Gastroesophageal sphincter (tissue), 3 donors: Measurements from ENCODE around the gene LCNL1.

Experiments used
- EP300 ChIP-seq: sonication (generic); formaldehyde crosslinking; IDR thresholded peaks from one replicate; pipeline ENCODE4 v1.6.1; 2017; ENCODE audit warnings: antibody characterized with exemption, mild to moderate bottlenecking
- POLR2A ChIP-seq, 2 donors: fragments of 450-650 bp; IDR thresholded peaks; one replicate each; pipeline ENCODE4 v1.6.1; 2017; ENCODE audit warnings: antibody characterized with exemption in 2 of 2, mild to moderate bottlenecking in 2 of 2, moderate library complexity in 1 of 2
- POLR2AphosphoS5 ChIP-seq: sonication (generic); formaldehyde crosslinking; IDR thresholded peaks from one replicate; pipeline ENCODE4 v1.6.1; 2017; ENCODE audit warnings: antibody characterized with exemption
- TF ChIP-seq, protein P1 (sequence below), 4 experiments: fragments of 200-600 bp in 2 of 4; fragments of 450-650 bp in 2 of 4; sonication (generic) in 1 of 4; IDR thresholded peaks; one replicate each; pipeline ENCODE4 v1.5.1; 2017 to 2019; ENCODE audit warnings: antibody characterized with exemption in 4 of 4, mild to moderate bottlenecking in 2 of 4, moderate library complexity in 2 of 4

DNA sequence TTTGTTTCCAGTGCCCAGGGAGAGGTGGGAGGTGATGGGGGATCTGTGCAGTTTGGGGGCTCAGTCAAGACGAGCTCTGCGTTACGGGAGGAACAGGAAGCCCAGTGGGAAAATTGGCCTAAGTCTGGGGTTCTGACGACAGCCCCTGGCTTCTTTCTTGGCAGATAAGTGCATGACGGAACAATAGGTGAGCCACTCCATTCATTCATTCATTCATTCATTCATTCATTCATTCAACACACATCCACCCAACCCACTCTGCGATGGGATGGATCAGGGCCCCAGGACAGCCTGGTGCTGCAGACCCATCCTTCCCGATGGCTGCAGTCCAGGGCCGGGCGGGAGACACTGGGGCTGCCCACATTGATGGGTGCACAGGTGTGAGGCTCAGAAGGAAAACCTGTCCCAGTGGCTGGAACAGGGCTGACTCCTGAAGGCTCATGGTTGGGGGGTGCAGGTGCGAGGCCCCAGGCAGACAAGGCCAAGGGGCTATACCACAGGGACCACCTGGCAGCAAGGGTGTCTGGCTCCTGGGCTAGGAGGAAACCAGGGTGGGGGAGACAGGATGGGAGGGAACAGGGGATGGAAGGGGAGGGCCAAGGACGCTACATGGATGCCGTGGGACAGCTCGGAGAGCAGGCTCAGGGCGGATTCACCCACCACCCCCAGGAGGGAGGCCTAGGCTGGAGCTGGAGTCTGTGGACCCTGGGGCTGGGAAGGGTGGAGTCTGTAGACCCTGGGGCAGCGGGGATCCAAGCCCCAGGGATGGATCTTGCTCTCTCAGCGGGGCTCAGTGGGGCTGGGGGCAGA is 1.9 kb upstream of the LCNL1 start:
- no peak for TF ChIP-seq POLR2A (IDR thresholded peaks at IDR 0.05)
- TF ChIP-seq POLR2AphosphoS5 = no peak
- TF ChIP-seq, protein P1, sequence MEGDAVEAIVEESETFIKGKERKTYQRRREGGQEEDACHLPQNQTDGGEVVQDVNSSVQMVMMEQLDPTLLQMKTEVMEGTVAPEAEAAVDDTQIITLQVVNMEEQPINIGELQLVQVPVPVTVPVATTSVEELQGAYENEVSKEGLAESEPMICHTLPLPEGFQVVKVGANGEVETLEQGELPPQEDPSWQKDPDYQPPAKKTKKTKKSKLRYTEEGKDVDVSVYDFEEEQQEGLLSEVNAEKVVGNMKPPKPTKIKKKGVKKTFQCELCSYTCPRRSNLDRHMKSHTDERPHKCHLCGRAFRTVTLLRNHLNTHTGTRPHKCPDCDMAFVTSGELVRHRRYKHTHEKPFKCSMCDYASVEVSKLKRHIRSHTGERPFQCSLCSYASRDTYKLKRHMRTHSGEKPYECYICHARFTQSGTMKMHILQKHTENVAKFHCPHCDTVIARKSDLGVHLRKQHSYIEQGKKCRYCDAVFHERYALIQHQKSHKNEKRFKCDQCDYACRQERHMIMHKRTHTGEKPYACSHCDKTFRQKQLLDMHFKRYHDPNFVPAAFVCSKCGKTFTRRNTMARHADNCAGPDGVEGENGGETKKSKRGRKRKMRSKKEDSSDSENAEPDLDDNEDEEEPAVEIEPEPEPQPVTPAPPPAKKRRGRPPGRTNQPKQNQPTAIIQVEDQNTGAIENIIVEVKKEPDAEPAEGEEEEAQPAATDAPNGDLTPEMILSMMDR (IDR thresholded peaks at IDR 0.05) = no peak
- no peak for TF ChIP-seq EP300
